GM18867 (cell line): ENCODE measurements around the gene ATP13A5.

Experiments used
- ATAC-seq: cut with Tn5 transposase; IDR thresholded peaks from one replicate; pipeline ENCODE4 v1.9.1; 2021; ENCODE audit warnings: mild to moderate bottlenecking, moderate library complexity; ENCODE audit not compliant: unreplicated experiment

The ATP13A5 gene

GRCh38 chr3:193262707-193263106, 115.8 kb downstream of the ATP13A5 start:
- no peak for ATAC-seq

DNA sequence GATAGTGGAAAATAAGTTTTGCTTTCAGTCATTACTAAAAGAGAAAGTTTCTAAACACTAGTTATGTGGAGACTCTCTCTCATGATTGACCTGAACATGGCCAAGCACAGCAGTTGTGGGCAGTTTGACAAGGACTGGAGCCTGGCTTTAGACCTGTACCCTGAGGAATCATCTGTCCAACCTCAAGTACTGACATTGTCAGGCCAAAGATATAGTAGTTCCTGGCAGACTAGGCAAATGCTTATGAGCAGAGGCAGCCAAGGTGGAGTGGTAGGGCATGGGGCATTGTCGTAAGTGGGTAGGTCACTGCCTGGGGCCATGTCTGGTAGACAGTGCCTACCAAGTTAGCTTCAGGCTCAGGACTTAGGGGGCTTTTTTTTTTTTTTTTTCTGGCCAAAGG, 116.6 kb downstream of the ATP13A5 start:
- no peak for ATAC-seq

- no peak for ATAC-seq
Observed at GRCh38 chr3:193253986-193254660, 124.4 kb downstream of the ATP13A5 start.

GRCh38 chr3:193250492-193250891, 128.1 kb downstream of the ATP13A5 start:
- ATAC-seq, result no peak

GRCh38 chr3:193248848-193249468, 129.6 kb downstream of the ATP13A5 start:
- no peak for ATAC-seq

GRCh38 chr3:193243571-193243970, 135.0 kb downstream of the ATP13A5 start:
- ATAC-seq, result no peak

DNA sequence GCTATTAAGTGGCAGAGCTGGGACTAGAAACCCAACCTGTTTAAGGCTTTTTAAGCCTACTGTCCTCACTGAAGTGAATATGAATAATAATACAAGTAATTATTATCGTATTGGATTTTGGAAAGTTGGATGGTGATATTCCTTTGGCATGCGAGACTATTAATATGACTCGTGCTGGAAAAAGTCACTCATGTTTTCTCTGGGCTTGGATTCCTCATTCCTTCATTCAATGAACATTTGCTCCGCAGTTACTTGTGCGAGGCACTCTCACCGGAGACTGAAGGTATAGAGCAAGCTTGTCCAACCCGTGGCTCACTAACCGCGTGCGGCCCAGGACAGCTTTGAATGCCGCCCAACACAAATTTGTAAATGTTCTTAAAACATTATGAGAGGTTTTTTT, 136.8 kb downstream of the ATP13A5 start:
- ATAC-seq, result no peak

GRCh38 chr3:193240850-193241706, 137.5 kb downstream of the ATP13A5 start, which contains the start of gene PLAAT1:
Gene PLAAT1, plus strand, starts transcription at chr3:193241222. Its CDS starts 14,429 bp downstream, at chr3:193255651.
- ATAC-seq, result peak; percentile 60

DNA sequence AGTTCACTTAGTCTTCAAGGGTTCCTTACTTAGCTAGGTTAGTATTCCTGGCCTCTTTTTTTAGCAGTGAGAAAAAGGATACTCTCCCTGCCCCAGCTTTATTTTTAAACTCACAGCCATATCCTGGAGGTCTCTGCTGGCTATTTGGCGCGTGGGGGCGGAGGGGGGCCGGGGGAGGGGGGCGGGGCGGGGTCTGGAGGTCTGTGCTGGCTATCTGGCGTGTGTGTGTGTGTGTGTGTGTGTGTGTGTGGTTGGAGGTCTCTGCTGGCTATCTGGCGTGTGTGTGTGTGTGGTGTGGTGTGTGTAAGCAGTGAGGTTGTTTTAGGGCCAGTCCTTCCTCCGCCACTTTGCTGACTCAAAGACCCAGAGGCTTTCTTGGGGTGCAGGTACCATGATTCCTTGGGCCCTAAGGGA, 138.1 kb downstream of the ATP13A5 start:
- no peak for ATAC-seq

- ATAC-seq, result no peak
Observed at GRCh38 chr3:193237030-193237429, 141.5 kb downstream of the ATP13A5 start.

GRCh38 chr3:193236599-193236998, 142.0 kb downstream of the ATP13A5 start:
- no peak for ATAC-seq

DNA sequence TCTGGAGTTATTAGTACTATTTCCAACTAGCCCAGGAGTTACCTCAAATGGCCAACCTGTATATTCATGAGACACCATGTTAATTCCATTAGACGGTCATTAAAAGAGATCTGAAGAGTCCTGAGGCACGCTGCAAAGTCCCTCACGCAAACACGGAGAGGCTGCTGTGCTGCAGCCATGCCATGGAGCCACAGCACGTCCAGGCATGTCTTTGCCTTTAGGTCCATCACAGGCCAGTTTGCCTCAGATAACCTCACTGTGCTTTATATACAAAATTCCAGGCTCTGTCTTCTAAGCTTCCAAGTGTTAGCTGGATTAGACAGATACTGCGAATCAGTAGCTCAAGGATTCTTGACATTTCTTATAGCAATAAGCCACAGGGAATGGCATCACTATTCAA, 147.4 kb downstream of the ATP13A5 start:
- no peak for ATAC-seq

DNA sequence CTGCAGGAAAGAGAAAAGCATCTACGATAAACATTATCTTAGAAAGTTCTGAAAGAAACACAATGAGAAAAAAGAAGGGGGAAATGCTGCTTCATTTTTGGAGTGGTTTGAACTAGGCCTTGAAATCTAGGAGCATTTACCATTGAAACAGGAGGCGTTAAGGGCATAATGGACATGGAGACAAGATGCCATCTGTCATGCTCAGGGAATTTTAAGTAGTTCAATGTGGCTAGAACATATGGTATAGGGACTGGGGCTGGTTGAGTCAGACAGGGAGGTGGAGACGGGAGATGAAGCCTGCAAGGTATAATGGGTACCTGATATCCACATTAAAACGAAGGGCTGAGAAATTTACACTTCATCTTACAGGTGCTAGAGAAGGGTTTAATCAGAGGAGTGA, 147.9 kb downstream of the ATP13A5 start:
- no peak for ATAC-seq

- ATAC-seq, result no peak
Observed at GRCh38 chr3:193229851-193230420, 148.6 kb downstream of the ATP13A5 start.

- no peak for ATAC-seq
Observed at GRCh38 chr3:193228206-193228605, 150.3 kb downstream of the ATP13A5 start.

- ATAC-seq, result no peak
Observed at GRCh38 chr3:193225302-193226125, 153.0 kb downstream of the ATP13A5 start.
